ENCODE measurements around the gene VAMP4. TPM values are rescaled to one million over a fixed set of nuclear protein-coding genes. Genes with fewer than 3 reads are reported as not detected.

Gene VAMP4
- total RNA-seq, 1 experiment from 2014 or later = 8.2 TPM

GRCh38 chr1:171655746-171656116 is 86.1 kb downstream of the VAMP4 start:
- Histone ChIP-seq H3K27me3 (ENCODE audit: control insufficient read depth, insufficient read depth, low read length) (no peaks in the 10 kb centered on the region), H3K36me3 (replicated peaks; ENCODE audit: control insufficient read depth, insufficient read depth, low read length) (no peaks in the 10 kb centered on the region), H3K4me3 (ENCODE audit: insufficient read depth, low read depth, low read length) (no peak overlapping the region)
- no peak for DNase-seq

DNA sequence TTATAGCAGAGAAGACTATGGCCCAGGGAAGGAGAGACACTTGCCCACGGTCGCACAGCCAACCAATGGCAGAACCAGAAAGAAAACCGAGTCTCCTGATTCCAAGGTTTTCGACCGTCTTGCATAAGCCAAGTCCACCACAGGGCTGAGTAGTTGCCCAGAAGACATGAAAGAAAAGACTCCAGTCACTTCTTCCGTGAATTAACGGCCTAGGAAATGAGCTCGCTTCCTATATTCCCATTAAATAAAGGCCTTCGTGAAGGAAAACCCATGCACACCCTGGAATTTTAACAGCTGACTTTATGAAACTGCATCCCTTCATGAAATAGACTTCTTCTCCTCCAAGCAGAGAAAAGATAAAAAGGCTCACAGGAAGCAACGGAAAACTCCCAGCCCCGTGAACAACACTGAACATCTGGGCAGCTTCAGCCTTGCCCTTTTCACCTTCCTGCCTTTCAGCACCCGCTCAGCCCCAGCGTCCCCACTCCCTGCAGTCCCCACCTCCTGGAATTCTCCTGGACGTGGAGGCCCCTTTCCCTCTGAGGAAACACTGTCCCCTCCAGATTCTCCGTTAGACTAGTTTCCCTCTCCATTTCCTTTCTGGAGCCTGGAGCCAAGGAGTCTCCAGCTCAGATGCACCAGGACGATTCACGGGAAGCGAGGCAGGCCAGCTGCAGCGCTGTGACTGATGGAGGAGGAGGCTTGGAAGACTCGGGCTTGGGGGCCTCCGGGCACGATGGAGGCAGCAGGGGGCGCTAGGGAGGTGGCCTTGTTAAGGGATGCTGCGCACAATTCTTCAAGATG is 86.7 kb downstream of the VAMP4 start:
- DNase-seq = peak; percentile 87
- Histone ChIP-seq H3K27me3 (ENCODE audit: control insufficient read depth, insufficient read depth, low read length) (no peaks in the 10 kb centered on the region), H3K36me3 (replicated peaks; ENCODE audit: control insufficient read depth, insufficient read depth, low read length) (no peaks in the 10 kb centered on the region)

GRCh38 chr1:171654201-171654941 is 87.5 kb downstream of the VAMP4 start:
- no peak for DNase-seq
- Histone ChIP-seq H3K4me3 (ENCODE audit: insufficient read depth, low read depth, low read length) (no peak overlapping the region), H3K27me3 (ENCODE audit: control insufficient read depth, insufficient read depth, low read length) (no peaks in the 10 kb centered on the region), H3K36me3 (replicated peaks; ENCODE audit: control insufficient read depth, insufficient read depth, low read length) (no peaks in the 10 kb centered on the region)

More for the DNA sequence above, 86.7 kb downstream of the VAMP4 start:
- H3K4me3 ChIP-seq (ENCODE audit: insufficient read depth, low read depth, low read length) = no peak overlapping the region

GRCh38 chr1:171653796-171654195 is 88.1 kb downstream of the VAMP4 start:
- Histone ChIP-seq H3K4me3 (ENCODE audit: insufficient read depth, low read depth, low read length) (no peak overlapping the region), H3K36me3 (replicated peaks; ENCODE audit: control insufficient read depth, insufficient read depth, low read length) (no peaks in the 10 kb centered on the region), H3K27me3 (ENCODE audit: control insufficient read depth, insufficient read depth, low read length) (no peaks in the 10 kb centered on the region)
- no peak for DNase-seq

DNA sequence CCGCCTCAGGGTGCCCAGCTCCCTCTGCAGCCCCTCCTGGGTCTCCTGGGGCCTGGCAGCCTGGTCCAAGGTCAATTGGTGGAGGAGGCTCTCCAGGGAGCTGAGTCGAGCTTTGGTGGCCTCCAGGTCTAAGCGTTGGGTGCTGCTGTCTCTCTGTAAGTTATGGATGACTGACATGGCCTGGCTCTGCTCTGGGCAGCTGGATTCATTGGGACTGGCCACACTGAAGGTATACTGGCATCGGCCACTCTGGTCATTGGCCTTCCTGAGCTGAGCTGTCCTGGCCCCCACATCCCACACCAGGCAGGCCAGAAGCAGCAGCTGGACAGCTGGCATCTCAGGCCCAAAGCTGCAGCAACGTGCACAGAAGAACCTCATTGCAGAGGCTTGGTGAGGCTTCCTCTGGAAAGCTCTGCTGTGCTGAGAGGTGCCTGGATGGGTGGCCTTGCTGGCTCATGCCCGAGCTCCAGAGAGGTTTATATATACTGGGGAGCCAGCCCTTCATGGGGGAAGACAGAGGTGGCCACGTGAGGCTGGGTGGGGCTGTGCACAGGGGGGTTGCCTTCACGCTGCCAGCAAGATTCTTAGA is 89.5 kb downstream of the VAMP4 start, which contains the start of gene MYOC:
TSS of gene MYOC (minus strand) at position 455 of the 589 bp plus-strand sequence. CDS start at position 378, 77 bp downstream.
- no peaks in the 10 kb centered on the region for H3K36me3 ChIP-seq (replicated peaks; ENCODE audit: control insufficient read depth, insufficient read depth, low read length)
- no peak for DNase-seq
- no peak within 1 kb of the TSS for H3K4me3 ChIP-seq (ENCODE audit: insufficient read depth, low read depth, low read length)
- no peaks in the 10 kb centered on the region for H3K27me3 ChIP-seq (ENCODE audit: control insufficient read depth, insufficient read depth, low read length)

Other genes with a start within 250 kb of the VAMP4 start
- gene MYOCOS, start 119.8 kb downstream of the VAMP4 start, total RNA-seq (2014; rRNA removed; shearing (Covaris generic)) = not detected in 2 replicates
- gene MYOC, start 89.4 kb downstream of the VAMP4 start, total RNA-seq (2014; rRNA removed; shearing (Covaris generic)) = not detected in 2 replicates
- 47.9 and 49.5 TPM in 2 replicates for gene METTL13, start 39.6 kb upstream of the VAMP4 start, total RNA-seq (2014; rRNA removed; shearing (Covaris generic))
- gene DNM3, start 99.4 kb upstream of the VAMP4 start, total RNA-seq (2014; rRNA removed; shearing (Covaris generic)) = 0.73 and 2.0 TPM in 2 replicates

Measured in H7 (cell line).